IMR-90 (cell line): ENCODE data around the gene DLD. TPM values are rescaled to one million over a fixed set of nuclear protein-coding genes. Genes with fewer than 3 reads are reported as not detected.
"Not testable (repeated sequence)": the region's sequence is repeated elsewhere in the genome, so short reads cannot be mapped to it uniquely, and the experiment has no call there.

Experiments used
- ATAC-seq: fragments of 200-7000 bp; cut with Tn5 transposase; 2 replicates; pipeline ENCODE4 v1.9.1; 2020; ENCODE audit warnings: low read depth, mild to moderate bottlenecking, moderate library complexity
- BruUV-seq: library from RNA; stranded (reverse); fragments of 400-500 nt; replicated peaks from 2 replicates; lab custom pipeline; 2021; lab: Mats Ljungman, UMichigan
- CTCF ChIA-PET: fragments of 300-600 bp; formaldehyde crosslinking; extraction: SDS; loops from one replicate; lab custom pipeline; 2021; ENCODE audit warnings: antibody characterized with exemption; lab: Yijun Ruan, JAX
- POLR2A ChIA-PET: fragments of 300-600 bp; sonication (Branson Sonifier 250); formaldehyde crosslinking; loops from one replicate; lab custom pipeline; 2022; ENCODE audit warnings: antibody characterized with exemption; ENCODE audit not compliant: unreplicated experiment; lab: Charles Lee
- DNase-seq: peaks from one replicate; pipeline ENCODE4 v3.0.0; 2013
- H2AFZ ChIP-seq: replicated peaks from 2 replicates; pipeline ENCODE3; 2013; ENCODE audit warnings: low read length, mild to moderate bottlenecking; ENCODE audit not compliant: poor library complexity
- H2AK5ac ChIP-seq: 2 replicates; pipeline ENCODE4 v1.6.1; 2013; ENCODE audit warnings: low read depth, low read length, inconsistent platforms
- H2AK9ac ChIP-seq: replicated peaks from 2 replicates; pipeline ENCODE3; 2013; ENCODE audit warnings: mild to moderate bottlenecking, low read depth, low read length, moderate library complexity; ENCODE audit not compliant: poor library complexity
- H2BK120ac ChIP-seq: 2 replicates; pipeline ENCODE4 v1.6.1; 2013; ENCODE audit warnings: low read depth, low read length, inconsistent platforms
- H2BK15ac ChIP-seq: 3 replicates; pipeline ENCODE4 v1.6.1; 2013; ENCODE audit warnings: low read depth, low read length, inconsistent platforms
- H2BK20ac ChIP-seq: 2 replicates; pipeline ENCODE4 v1.6.1; 2013; ENCODE audit warnings: low read depth, mild to moderate bottlenecking, inconsistent platforms, low read length, moderate library complexity
- H2BK5ac ChIP-seq: 2 replicates; pipeline ENCODE4 v1.6.1; 2013; ENCODE audit warnings: mild to moderate bottlenecking, low read depth, low read length, inconsistent platforms; ENCODE audit not compliant: poor library complexity, severe bottlenecking
- H3K14ac ChIP-seq: replicated peaks from 2 replicates; pipeline ENCODE4 v1.6.1; 2013; ENCODE audit warnings: low read depth, low read length, inconsistent platforms
- H3K18ac ChIP-seq: 2 replicates; pipeline ENCODE4 v1.6.1; 2013; ENCODE audit warnings: low read depth, low read length, control low read depth
- H3K23ac ChIP-seq: 2 replicates; pipeline ENCODE4 v1.6.1; 2013; ENCODE audit warnings: low read depth, low read length, inconsistent platforms
- H3K27ac ChIP-seq: 2 replicates; pipeline ENCODE4 v1.5.1; 2013; ENCODE audit warnings: mild to moderate bottlenecking, control low read depth, low read length; ENCODE audit not compliant: insufficient read depth
- H3K27me3 ChIP-seq: 2 replicates; pipeline ENCODE4 v1.6.1; 2013; ENCODE audit warnings: low read length; ENCODE audit not compliant: control insufficient read depth, insufficient read depth
- H3K36me3 ChIP-seq: 2 replicates; pipeline ENCODE4 v1.6.1; 2013; ENCODE audit warnings: low read length, mixed read lengths; ENCODE audit not compliant: control insufficient read depth, insufficient read depth
- H3K4ac ChIP-seq: 2 replicates; pipeline ENCODE4 v1.6.1; 2013; ENCODE audit warnings: low read depth, low read length, inconsistent platforms
- H3K4me1 ChIP-seq: 2 replicates; pipeline ENCODE4 v1.6.1; 2013; ENCODE audit warnings: low read length, mixed read lengths; ENCODE audit not compliant: control insufficient read depth, insufficient read depth
- H3K4me2 ChIP-seq: 2 replicates; pipeline ENCODE4 v1.6.1; 2013; ENCODE audit warnings: low read depth, mild to moderate bottlenecking, control low read depth, low read length, moderate library complexity
- H3K4me3 ChIP-seq: 2 replicates; pipeline ENCODE4 v1.5.1; 2013; ENCODE audit warnings: low read depth, mild to moderate bottlenecking, control low read depth, low read length, moderate library complexity; ENCODE audit not compliant: insufficient read depth
- H3K56ac ChIP-seq: 2 replicates; pipeline ENCODE4 v1.6.1; 2013; ENCODE audit warnings: low read length, inconsistent platforms; ENCODE audit not compliant: insufficient read depth; ENCODE audit errors: extremely low read depth
- H3K79me1 ChIP-seq, 2 experiments: 2 replicates each; pipeline ENCODE4 v1.6.1; 2013; ENCODE audit warnings: low read length in 2 of 2, inconsistent platforms in 1 of 2, low read depth in 1 of 2
- H3K9ac ChIP-seq: 2 replicates; pipeline ENCODE4 v1.6.1; 2013; ENCODE audit warnings: low read depth, low read length, control low read depth
- H3K9me1 ChIP-seq: 2 replicates; pipeline ENCODE4 v1.6.1; 2013; ENCODE audit warnings: low read length, inconsistent platforms; ENCODE audit not compliant: insufficient read depth
- H3K9me3 ChIP-seq: 2 replicates; pipeline ENCODE4 v1.6.1; 2013; ENCODE audit warnings: low read length; ENCODE audit not compliant: control insufficient read depth, insufficient read depth
- H4K20me1 ChIP-seq: 2 replicates; pipeline ENCODE4 v1.6.1; 2013; ENCODE audit warnings: low read length, inconsistent platforms; ENCODE audit not compliant: insufficient read depth
- H4K5ac ChIP-seq: 2 replicates; pipeline ENCODE4 v1.6.1; 2013; ENCODE audit warnings: mild to moderate bottlenecking, low read depth, low read length, control low read depth
- H4K8ac ChIP-seq, 2 experiments: 2 replicates each; pipeline ENCODE4 v1.6.1; 2013; ENCODE audit warnings: low read depth in 2 of 2, low read length in 2 of 2, control low read depth in 1 of 2, inconsistent platforms in 1 of 2
- H4K91ac ChIP-seq: 2 replicates; pipeline ENCODE4 v1.6.1; 2013; ENCODE audit warnings: low read depth, low read length, inconsistent platforms; ENCODE audit not compliant: insufficient read depth
- BHLHE40 ChIP-seq: fragments of 150-350 bp; IDR thresholded peaks from 2 replicates; pipeline ENCODE4 v1.6.1; 2016; ENCODE audit warnings: mild to moderate bottlenecking, low read depth, low read length
- CEBPB ChIP-seq: IDR thresholded peaks from 2 replicates; pipeline ENCODE4 v1.6.1; 2012; ENCODE audit warnings: low read depth, low read length, improper control_type of control experiment
- CHD1 ChIP-seq: IDR thresholded peaks from 2 replicates; pipeline ENCODE4 v1.6.1; 2012; ENCODE audit warnings: low read depth, low read length, improper control_type of control experiment
- MAZ ChIP-seq: IDR thresholded peaks from 2 replicates; pipeline ENCODE4 v1.6.1; 2012; ENCODE audit warnings: low read depth, mild to moderate bottlenecking, low read length, improper control_type of control experiment, moderate library complexity, borderline replicate concordance
- RFX5 ChIP-seq: IDR thresholded peaks from 2 replicates; pipeline ENCODE4 v1.8.0; 2012; ENCODE audit warnings: low read depth, mild to moderate bottlenecking, low read length, moderate library complexity
- WGBS, 2 experiments: methylation state at CpG; one replicate each; pipeline versions ENCODE4 v1.1.5 to v1.1.7; 2013; ENCODE audit warnings: missing lambda C conversion rate in 2 of 2; ENCODE audit not compliant: insufficient read length in 1 of 2; ENCODE audit errors: extremely low coverage in 2 of 2; 5-methylcytosine and 5-hydroxymethylcytosine counted together
- dilution Hi-C: fragments of 300-500 bp; cut with HindIII; formaldehyde crosslinking; loops from one replicate; pipeline ENCODE4 v1.14.3; 2018; ENCODE audit warnings: low sequenced_read_pairs; ENCODE audit not compliant: unreplicated experiment
- in situ Hi-C: fragments of 300-500 bp; cut with MboI; formaldehyde crosslinking; loops from 3 replicates; pipeline ENCODE4 v1.14.3; 2019; ENCODE audit warnings: low sequenced_read_pairs, inconsistent platforms, mixed read lengths
- intact Hi-C: fragments of 100-400 bp; cut with micrococcal nuclease; formaldehyde crosslinking; loops from 2 replicates; pipeline ENCODE4 v1.10.0; 2022
- polyA plus RNA-seq, 3 experiments: library from polyadenylated mRNA; depleted of rRNA; stranded (reverse); fragments of >200 nt; gene quantifications; 2 replicates each; pipeline ENCODE4 v1.2.3, GENCODE V29; 2012; ENCODE audit warnings: low replicate concordance in 1 of 3
- total RNA-seq: library from RNA; depleted of rRNA; stranded (reverse); fragments of >200 nt; gene quantifications from 2 replicates; pipeline ENCODE4 v1.2.3, GENCODE V29; 2012
- TF ChIP-seq, protein P1 (sequence below): fragments of 150-350 bp; IDR thresholded peaks from 2 replicates; pipeline ENCODE4 v1.6.1; 2017; ENCODE audit warnings: mild to moderate bottlenecking, antibody characterized with exemption, low read length, low read depth

DLD gene
- total and polyA plus RNA-seq, 2 of the 4 experiments (the other 2 are of a cell fraction) = 121 to 361 TPM

DNA sequence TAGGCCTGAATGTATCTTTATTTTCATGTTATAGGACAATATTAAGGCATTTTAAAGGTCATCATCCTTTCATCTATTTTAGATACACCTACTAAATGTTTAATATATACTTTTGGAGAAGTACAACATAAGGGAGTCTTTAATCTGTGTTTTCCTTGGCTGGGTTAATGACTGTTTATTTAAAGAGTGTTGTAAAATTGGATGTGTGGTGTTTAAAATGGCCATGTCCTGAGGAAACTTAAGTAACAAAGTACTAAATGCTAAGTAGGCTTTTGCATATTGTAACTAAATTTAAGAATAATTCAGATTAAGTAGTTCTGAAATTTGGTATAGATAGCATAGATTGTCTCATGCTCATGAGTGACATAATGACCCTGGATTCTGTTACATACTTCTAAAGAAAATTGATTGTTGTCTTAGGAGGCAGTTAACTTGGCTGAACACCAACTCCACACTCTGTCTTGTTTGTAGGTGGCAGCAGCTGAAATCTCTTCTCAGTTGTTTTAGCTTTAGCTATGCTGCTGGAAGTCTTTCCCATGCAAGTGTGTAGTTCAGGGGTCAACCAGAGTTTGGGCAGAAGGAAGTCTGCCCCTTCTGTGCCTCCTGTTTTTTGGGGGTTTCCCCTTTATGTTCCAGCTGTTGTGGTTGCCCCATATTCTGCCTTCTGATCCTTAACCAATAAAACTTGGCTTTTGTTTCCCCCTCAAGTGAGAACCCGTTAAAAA lies 29.2 kb downstream of the DLD start:
- peaks cover 3% of the 10 kb centered on the region for H3K9me1 ChIP-seq
- intact Hi-C loops (no loop called here), in situ Hi-C loops (no loop called here), dilution Hi-C loops (no loop called here)
- DNase-seq (peak; percentile 22), ATAC-seq (peak; percentile 53)
- no peak overlapping the region for H2BK120ac ChIP-seq
- no peak overlapping the region for H3K4me3 ChIP-seq
- TF ChIP-seq, protein P1, sequence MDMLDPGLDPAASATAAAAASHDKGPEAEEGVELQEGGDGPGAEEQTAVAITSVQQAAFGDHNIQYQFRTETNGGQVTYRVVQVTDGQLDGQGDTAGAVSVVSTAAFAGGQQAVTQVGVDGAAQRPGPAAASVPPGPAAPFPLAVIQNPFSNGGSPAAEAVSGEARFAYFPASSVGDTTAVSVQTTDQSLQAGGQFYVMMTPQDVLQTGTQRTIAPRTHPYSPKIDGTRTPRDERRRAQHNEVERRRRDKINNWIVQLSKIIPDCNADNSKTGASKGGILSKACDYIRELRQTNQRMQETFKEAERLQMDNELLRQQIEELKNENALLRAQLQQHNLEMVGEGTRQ = no peak
- TF ChIP-seq RFX5 = no peak
- no peak for TF ChIP-seq CHD1
- no peak for TF ChIP-seq MAZ
- TF ChIP-seq BHLHE40 = no peak
- no peak for TF ChIP-seq CEBPB
- peak overlapping the region; percentile 16; the same call in 1 of the 2 replicates for H3K27ac ChIP-seq
- H4K8ac ChIP-seq = no peak overlapping the region
- H2BK15ac ChIP-seq = no peak overlapping the region
- ChIA-PET POLR2A (no interaction called here), CTCF (interaction anchor here (1.1 kb wide), 1 partner anchor 11 kb away, joined by 3 read pairs; no protein-coding TSS in a partner anchor)
- H3K27me3 ChIP-seq = no peaks in the 10 kb centered on the region
- H4K20me1 ChIP-seq = no peaks in the 10 kb centered on the region
- no peak overlapping the region for H2AFZ ChIP-seq
- no peak overlapping the region for H4K5ac ChIP-seq
- no peak overlapping the region for H2AK5ac ChIP-seq
- H3K79me1 ChIP-seq = peaks cover 9 to 11% of the 10 kb centered on the region in 2 experiments
- H3K14ac ChIP-seq = no peak overlapping the region
- no peak overlapping the region for H3K4ac ChIP-seq
- H4K91ac ChIP-seq = no peak overlapping the region
- no peak overlapping the region for H3K56ac ChIP-seq
- H3K36me3 ChIP-seq = peaks cover 32% of the 10 kb centered on the region
- no peak overlapping the region for H2AK9ac ChIP-seq
- no peak overlapping the region for H3K4me2 ChIP-seq
- H2BK20ac ChIP-seq = no peak overlapping the region
- H3K18ac ChIP-seq = no peak overlapping the region
- BruUV-seq = no TSS peak
- H3K9me3 ChIP-seq = no peaks in the 10 kb centered on the region
- no peak overlapping the region for H3K23ac ChIP-seq
- H3K4me1 ChIP-seq = peaks cover 5% of the 10 kb centered on the region; the same call in 1 of the 2 replicates
- no peak overlapping the region for H2BK5ac ChIP-seq
- WGBS, 2 experiments = no CpG with 5 or more reads among the region's 1 CpG
- H3K9ac ChIP-seq = no peak overlapping the region

DNA sequence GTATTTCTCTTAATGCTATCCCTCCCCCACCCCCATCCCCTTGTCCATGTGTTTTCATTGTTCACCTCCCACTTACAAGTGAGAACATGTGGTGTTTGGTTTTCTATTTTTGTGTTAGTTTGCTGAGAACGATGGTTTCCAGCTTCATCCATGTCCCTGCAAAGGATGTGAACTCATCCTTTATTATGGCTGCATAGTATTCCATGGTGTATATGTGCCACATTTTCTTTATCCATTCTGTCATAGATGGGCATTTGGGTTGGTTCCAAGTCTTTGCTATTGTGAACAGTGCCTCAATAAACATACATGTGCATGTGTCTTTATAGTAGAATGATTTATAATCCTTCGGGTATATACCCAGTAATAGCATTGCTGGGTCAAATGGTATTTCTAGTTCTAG lies 30.8 kb downstream of the DLD start:
- BruUV-seq, H3K27me3 ChIP-seq, H2BK20ac ChIP-seq, H2AK5ac ChIP-seq, dilution Hi-C loops, H3K4me2 ChIP-seq, H3K9ac ChIP-seq, H3K23ac ChIP-seq, H3K14ac ChIP-seq, H3K56ac ChIP-seq, H3K4ac ChIP-seq, H3K9me3 ChIP-seq, H4K8ac ChIP-seq, H4K5ac ChIP-seq, H2BK120ac ChIP-seq, POLR2A ChIA-PET, H3K9me1 ChIP-seq, H3K27ac ChIP-seq, ATAC-seq, H2AK9ac ChIP-seq, H2BK15ac ChIP-seq, in situ Hi-C loops, H4K20me1 ChIP-seq, H3K4me1 ChIP-seq, H2AFZ ChIP-seq, intact Hi-C loops, H2BK5ac ChIP-seq, H4K91ac ChIP-seq, DNase-seq, H3K18ac ChIP-seq, H3K4me3 ChIP-seq: not testable (repeated sequence)
- H3K79me1 ChIP-seq = peaks cover 11 to 15% of the 10 kb centered on the region in 2 experiments
- no CpG with 5 or more reads among the region's 2 CpGs for WGBS, 2 experiments
- H3K36me3 ChIP-seq = peaks cover 37% of the 10 kb centered on the region
- CTCF ChIA-PET = interaction anchor here (0.6 kb wide), 1 partner anchor 736 kb away, joined by 3 read pairs; no protein-coding TSS in a partner anchor
